Measurements from ENCODE around the gene HEPHL1.
A peak's percentile ranks its signal among the peaks of the same experiment; 100 is the strongest.

HEPHL1 gene

DNA sequence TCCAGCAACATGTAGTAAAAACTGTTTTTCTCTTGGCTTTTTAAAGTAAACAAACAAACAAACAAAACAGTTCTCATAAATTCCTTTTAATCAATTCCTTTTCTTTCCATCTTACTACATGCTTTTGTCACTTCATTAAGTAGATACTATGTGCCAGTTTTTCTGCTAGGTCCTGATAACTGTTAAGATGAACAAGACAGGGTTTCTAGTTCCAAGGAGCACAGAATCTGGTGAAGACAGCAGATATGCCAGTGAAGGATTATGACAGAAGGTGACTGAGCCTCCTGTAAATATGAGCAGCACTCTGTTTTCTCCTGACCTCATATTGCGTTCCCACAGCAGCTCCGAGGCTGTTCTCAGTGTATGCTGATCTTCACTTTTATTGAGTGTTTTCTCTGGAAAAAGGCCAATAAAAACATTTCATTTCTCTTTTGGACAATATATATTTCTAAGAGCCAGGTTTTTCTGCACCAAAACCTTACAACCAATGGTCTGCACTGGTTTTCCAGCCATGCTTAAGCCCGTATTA is 45.8 kb downstream of the HEPHL1 start:
- TF ChIP-seq, protein P1, sequence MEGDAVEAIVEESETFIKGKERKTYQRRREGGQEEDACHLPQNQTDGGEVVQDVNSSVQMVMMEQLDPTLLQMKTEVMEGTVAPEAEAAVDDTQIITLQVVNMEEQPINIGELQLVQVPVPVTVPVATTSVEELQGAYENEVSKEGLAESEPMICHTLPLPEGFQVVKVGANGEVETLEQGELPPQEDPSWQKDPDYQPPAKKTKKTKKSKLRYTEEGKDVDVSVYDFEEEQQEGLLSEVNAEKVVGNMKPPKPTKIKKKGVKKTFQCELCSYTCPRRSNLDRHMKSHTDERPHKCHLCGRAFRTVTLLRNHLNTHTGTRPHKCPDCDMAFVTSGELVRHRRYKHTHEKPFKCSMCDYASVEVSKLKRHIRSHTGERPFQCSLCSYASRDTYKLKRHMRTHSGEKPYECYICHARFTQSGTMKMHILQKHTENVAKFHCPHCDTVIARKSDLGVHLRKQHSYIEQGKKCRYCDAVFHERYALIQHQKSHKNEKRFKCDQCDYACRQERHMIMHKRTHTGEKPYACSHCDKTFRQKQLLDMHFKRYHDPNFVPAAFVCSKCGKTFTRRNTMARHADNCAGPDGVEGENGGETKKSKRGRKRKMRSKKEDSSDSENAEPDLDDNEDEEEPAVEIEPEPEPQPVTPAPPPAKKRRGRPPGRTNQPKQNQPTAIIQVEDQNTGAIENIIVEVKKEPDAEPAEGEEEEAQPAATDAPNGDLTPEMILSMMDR (conservative IDR thresholded peaks at IDR 0.05; ENCODE audit: control insufficient read depth, insufficient read depth, low read depth, low read length) = no peak
- DNase-seq (ENCODE audit: low read depth) = peak; percentile 4
- no peak overlapping the region for H3K4me3 ChIP-seq (ENCODE audit: control insufficient read depth, low read depth, low read length)

DNA sequence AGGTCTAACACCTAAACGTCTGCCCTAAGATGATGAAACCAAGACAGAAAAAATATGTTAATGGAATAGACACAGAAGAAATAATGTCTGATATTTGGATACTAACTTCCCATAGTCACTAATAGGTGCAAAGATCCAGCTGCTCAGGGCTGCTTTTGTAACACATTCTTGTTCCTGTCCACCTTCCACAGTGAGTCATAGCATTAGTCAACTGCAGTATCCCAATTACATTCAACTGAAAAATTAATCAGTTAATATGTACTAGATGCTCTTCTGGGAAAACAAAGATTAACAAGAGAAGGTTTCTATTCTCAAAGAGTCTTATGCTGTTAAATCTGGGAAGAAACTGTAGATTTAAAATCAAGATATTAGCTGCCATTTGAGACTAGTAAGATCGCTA is 47.6 kb downstream of the HEPHL1 start:
- H3K4me3 ChIP-seq (ENCODE audit: control insufficient read depth, low read depth, low read length) = no peak overlapping the region
- DNase-seq (ENCODE audit: low read depth) = peak; percentile 14
- TF ChIP-seq, protein P1 (conservative IDR thresholded peaks at IDR 0.05; ENCODE audit: control insufficient read depth, insufficient read depth, low read depth, low read length) = no peak

DNA sequence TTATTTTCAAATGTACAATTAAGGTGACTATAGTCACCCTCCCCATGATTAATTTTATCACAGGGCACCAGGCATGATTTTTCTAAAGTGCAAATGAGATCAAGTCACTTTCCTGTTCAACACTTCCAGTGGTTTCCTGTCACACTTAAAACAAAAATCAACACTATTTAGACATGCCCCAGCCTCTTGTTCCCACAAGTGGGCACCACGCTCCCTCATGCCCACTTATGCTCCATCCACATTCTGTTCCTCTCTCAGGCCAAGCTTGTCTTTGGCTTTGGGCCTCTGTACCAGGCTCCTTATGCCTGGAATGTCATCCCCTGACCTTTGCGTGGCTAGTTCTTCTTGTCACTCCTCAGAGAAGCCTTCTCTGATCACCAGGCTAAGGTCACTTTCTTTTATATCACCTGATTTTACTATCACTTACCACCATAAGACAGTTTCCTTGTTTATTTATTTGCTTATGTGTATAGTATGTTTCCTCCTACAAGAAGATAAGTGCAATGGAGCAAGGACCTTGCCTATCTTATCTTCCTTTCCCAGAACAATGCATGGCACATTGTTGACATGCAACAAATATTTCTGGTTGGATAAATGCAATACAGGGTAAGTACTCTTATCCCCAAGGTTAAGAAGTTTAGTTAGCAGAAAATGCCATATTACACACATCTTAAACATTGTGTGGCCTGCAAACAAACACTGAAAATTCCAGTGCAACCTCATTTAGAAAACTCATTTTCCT is 56.6 kb downstream of the HEPHL1 start:
- no peak for DNase-seq (ENCODE audit: low read depth)
- TF ChIP-seq, protein P1 (conservative IDR thresholded peaks at IDR 0.05; ENCODE audit: control insufficient read depth, insufficient read depth, low read depth, low read length) = no peak
- no peak overlapping the region for H3K4me3 ChIP-seq (ENCODE audit: control insufficient read depth, low read depth, low read length)

DNA sequence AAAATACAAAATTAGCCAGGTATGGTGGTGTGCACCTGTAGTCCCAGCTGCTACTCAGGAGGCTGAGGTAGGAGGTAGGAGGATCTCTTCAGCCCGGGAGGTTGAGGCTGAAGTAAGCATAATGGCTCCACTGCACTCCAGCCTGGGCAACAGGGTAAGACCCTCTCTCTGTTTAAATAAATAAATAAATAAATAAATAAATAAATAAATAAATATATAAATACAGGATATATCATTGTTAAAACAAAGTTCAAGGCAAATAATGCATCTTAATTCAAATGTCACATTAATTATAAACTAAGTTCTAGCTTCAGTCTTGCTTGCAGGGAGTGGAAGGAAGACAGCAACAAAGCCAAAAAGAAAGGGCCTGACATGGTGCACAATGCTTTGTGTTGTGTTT is 63.0 kb downstream of the HEPHL1 start:
- TF ChIP-seq, protein P1 (conservative IDR thresholded peaks at IDR 0.05; ENCODE audit: control insufficient read depth, insufficient read depth, low read depth, low read length) = no peak
- no peak for DNase-seq (ENCODE audit: low read depth)
- H3K4me3 ChIP-seq (ENCODE audit: control insufficient read depth, low read depth, low read length) = no peak overlapping the region

DNA sequence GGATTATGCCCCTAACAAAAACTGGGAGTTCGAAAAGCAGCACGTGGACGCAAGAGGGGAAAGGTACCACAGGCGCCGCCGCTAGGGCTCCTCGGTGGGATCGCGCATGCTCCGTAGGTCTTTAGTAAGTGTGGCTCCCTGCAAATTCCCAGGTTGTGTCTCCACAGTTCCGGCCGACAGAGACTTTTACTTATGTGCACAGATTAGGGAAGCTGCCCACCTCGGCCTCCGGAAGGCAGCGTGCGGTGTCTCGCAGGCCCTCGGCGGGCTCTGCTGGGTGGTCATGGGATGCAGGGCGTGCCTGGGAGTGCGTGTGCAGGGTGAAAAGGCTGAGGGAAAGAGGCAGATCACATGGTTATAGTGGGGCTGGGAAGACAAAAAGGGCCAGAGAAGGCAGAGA is 67.8 kb downstream of the HEPHL1 start:
- DNase-seq (ENCODE audit: low read depth) = no peak
- TF ChIP-seq, protein P1 (conservative IDR thresholded peaks at IDR 0.05; ENCODE audit: control insufficient read depth, insufficient read depth, low read depth, low read length) = no peak
- H3K4me3 ChIP-seq (ENCODE audit: control insufficient read depth, low read depth, low read length) = no peak overlapping the region

DNA sequence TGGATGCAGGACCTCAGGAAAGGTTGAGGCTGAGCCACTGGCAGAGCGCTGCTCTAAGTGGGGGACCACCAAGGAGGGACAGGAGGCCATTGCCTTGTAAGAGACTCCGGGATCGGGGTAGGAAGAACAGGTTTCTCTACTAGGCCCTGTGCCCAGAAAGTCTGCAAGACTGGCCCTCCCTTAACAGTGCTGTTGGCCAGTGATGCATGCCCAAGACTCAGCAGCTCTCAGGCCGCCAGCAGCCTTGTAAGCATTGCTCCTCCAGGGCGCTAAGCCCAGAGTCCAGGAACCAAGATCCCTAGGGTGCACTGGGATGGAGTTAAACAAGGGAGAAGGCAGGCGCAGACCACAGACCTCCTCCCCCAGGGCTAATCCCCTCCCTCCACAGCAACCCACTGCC is 68.2 kb downstream of the HEPHL1 start:
- TF ChIP-seq, protein P1 (conservative IDR thresholded peaks at IDR 0.05; ENCODE audit: control insufficient read depth, insufficient read depth, low read depth, low read length) = no peak
- DNase-seq (ENCODE audit: low read depth) = no peak
- H3K4me3 ChIP-seq (ENCODE audit: control insufficient read depth, low read depth, low read length) = no peak overlapping the region
